Endodermal cell (in vitro differentiated cells): ENCODE data around the gene UNC13B. TPM values are rescaled to one million over a fixed set of nuclear protein-coding genes. Genes with fewer than 3 reads are reported as not detected.

Experiments
- DNase-seq: peaks from one replicate; pipeline ENCODE4 v3.0.0-alpha.2; 2017
- H3K27ac ChIP-seq: 2 replicates; pipeline ENCODE4 v1.5.1; 2013; ENCODE audit warnings: mild to moderate bottlenecking, low read depth, low read length, moderate library complexity
- H3K27me3 ChIP-seq: 2 replicates; pipeline ENCODE4 v1.6.1; 2013; ENCODE audit warnings: mild to moderate bottlenecking, low read length, moderate library complexity; ENCODE audit not compliant: insufficient read depth, control insufficient read depth, poor library complexity, severe bottlenecking
- H3K36me3 ChIP-seq: 2 replicates; pipeline ENCODE4 v1.7.0; 2013; ENCODE audit warnings: mild to moderate bottlenecking, low read length, moderate library complexity; ENCODE audit not compliant: control insufficient read depth, insufficient read depth
- H3K4me1 ChIP-seq: one replicate; pipeline ENCODE4 v1.7.0; 2013; ENCODE audit warnings: low read length; ENCODE audit not compliant: control insufficient read depth, insufficient read depth
- H3K4me3 ChIP-seq: 2 replicates; pipeline ENCODE4 v1.5.1; 2013; ENCODE audit warnings: mild to moderate bottlenecking, low read length, moderate library complexity
- H3K9ac ChIP-seq: 2 replicates; pipeline ENCODE4 v1.6.1; 2013; ENCODE audit warnings: mild to moderate bottlenecking, low read length, moderate library complexity; ENCODE audit not compliant: poor library complexity, severe bottlenecking; ENCODE audit errors: extremely low read depth
- H3K9me3 ChIP-seq: 2 replicates; pipeline ENCODE4 v1.6.1; 2013; ENCODE audit warnings: mild to moderate bottlenecking, low read length, moderate library complexity; ENCODE audit not compliant: control insufficient read depth
- H3K27ac Mint-ChIP-seq: 2 replicates; pipeline ENCODE4 v1.8.0; 2020; ENCODE audit warnings: mixed read lengths
- H3K27me3 Mint-ChIP-seq: 2 replicates; pipeline ENCODE4 v1.8.0; 2021; ENCODE audit warnings: mild to moderate bottlenecking, mixed read lengths; ENCODE audit not compliant: insufficient read depth
- H3K36me3 Mint-ChIP-seq: 2 replicates; pipeline ENCODE4 v1.8.0; 2020; ENCODE audit warnings: low read depth, mixed read lengths
- H3K4me1 Mint-ChIP-seq: 2 replicates; pipeline ENCODE4 v1.8.0; 2020; ENCODE audit warnings: mixed read lengths
- H3K4me3 Mint-ChIP-seq: 2 replicates; pipeline ENCODE4 v1.8.0; 2020; ENCODE audit warnings: mild to moderate bottlenecking, moderate library complexity, mixed read lengths
- H3K9me3 Mint-ChIP-seq: 2 replicates; pipeline ENCODE4 v1.8.0; 2020; ENCODE audit warnings: mild to moderate bottlenecking, mixed read lengths
- WGBS, 2 experiments: methylation state at CpG; one replicate each; pipeline versions ENCODE4 v1.1.5 to v1.1.7; 2013; ENCODE audit warnings: missing lambda C conversion rate in 2 of 2, mixed read lengths in 1 of 2; ENCODE audit not compliant: insufficient coverage in 1 of 2, insufficient read length in 1 of 2; 5-methylcytosine and 5-hydroxymethylcytosine counted together
- total RNA-seq, 2 donors: library from RNA; stranded (reverse); fragmentation: NEBNext Ultra II Directional in 1 of 2; extraction: Animal tissue kit (Norgen Biotek cat#: 25700) in 1 of 2; gene quantifications; 2 replicates in 1 of 2; 3 replicates in 1 of 2; pipeline ENCODE4 v1.2.1, GENCODE V29; 2021
- TF ChIP-seq, protein P1 (sequence below): fragments of 200-600 bp; sonication (generic); conservative IDR thresholded peaks from 2 replicates; pipeline ENCODE4 v1.5.0; 2021; ENCODE audit warnings: antibody characterized with exemption, mild to moderate bottlenecking

UNC13B gene
- total RNA-seq, 2 donors from 2014 or later = 53.9 to 57.2 TPM

DNA sequence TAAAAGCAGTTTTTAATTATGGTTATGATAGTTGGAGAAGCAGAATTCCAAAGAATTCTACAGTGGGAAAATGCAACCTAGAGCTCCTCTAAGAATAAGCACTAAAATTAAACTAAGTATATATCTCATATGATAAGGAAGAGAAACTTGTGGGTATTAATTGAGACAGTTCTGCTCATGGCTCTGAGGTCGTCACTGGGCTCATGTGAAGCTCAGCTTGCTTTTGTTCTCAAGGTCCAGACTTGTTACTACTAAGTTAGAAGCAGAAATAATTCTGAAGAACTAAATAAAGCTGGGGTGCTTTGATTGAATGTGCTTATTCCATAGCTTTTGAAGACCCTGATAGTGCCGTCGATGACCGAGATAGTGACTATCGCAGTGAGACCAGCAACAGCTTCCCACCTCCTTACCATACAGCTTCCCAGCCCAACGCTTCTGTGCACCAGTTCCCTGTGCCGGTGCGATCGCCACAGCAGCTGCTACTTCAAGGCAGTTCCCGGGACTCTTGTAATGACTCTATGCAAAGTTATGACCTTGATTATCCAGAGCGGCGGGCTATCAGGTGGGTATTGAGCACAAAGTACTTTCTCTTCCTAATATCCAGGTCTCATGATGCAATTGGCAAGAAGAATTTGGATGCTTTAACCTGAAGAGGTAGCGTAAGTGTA is 133.7 kb downstream of the UNC13B start:
- Histone ChIP-seq H3K36me3 (peaks cover 17% of the 10 kb centered on the region), H3K4me3 (no peak overlapping the region), H3K9ac (no peak overlapping the region), H3K9me3 (no peaks in the 10 kb centered on the region), H3K27me3 (no peaks in the 10 kb centered on the region), H3K4me1 (peaks cover 3% of the 10 kb centered on the region), H3K27ac (no peak overlapping the region)
- Mint-ChIP-seq H3K9me3 (no peaks in the 10 kb centered on the region), H3K27ac (no peak overlapping the region), H3K36me3 (peaks cover 22% of the 10 kb centered on the region), H3K4me1 (peaks cover 16% of the 10 kb centered on the region), H3K27me3 (no peaks in the 10 kb centered on the region), H3K4me3 (no peak overlapping the region)
- DNase-seq = no peak
- TF ChIP-seq, protein P1, sequence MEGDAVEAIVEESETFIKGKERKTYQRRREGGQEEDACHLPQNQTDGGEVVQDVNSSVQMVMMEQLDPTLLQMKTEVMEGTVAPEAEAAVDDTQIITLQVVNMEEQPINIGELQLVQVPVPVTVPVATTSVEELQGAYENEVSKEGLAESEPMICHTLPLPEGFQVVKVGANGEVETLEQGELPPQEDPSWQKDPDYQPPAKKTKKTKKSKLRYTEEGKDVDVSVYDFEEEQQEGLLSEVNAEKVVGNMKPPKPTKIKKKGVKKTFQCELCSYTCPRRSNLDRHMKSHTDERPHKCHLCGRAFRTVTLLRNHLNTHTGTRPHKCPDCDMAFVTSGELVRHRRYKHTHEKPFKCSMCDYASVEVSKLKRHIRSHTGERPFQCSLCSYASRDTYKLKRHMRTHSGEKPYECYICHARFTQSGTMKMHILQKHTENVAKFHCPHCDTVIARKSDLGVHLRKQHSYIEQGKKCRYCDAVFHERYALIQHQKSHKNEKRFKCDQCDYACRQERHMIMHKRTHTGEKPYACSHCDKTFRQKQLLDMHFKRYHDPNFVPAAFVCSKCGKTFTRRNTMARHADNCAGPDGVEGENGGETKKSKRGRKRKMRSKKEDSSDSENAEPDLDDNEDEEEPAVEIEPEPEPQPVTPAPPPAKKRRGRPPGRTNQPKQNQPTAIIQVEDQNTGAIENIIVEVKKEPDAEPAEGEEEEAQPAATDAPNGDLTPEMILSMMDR = no peak
- 96% methylated on average over 11 to 13 of the region's 13 CpGs for WGBS, 2 experiments

GRCh38 chr9:35303567-35303966 is 141.8 kb downstream of the UNC13B start:
- 96 to 100% methylated on average over 1 of the region's 1 CpG for WGBS, 2 experiments
- Mint-ChIP-seq H3K9me3 (no peaks in the 10 kb centered on the region), H3K4me3 (no peak overlapping the region), H3K27ac (no peak overlapping the region), H3K36me3 (peaks cover 9% of the 10 kb centered on the region), H3K27me3 (no peaks in the 10 kb centered on the region), H3K4me1 (no peaks in the 10 kb centered on the region)
- peaks cover 7% of the 10 kb centered on the region for H3K36me3 ChIP-seq
- no peak overlapping the region for H3K9ac ChIP-seq
- H3K4me1 ChIP-seq = peaks cover 6% of the 10 kb centered on the region
- H3K4me3 ChIP-seq = no peak overlapping the region
- H3K9me3 ChIP-seq = no peaks in the 10 kb centered on the region
- no peaks in the 10 kb centered on the region for H3K27me3 ChIP-seq
- no peak for DNase-seq
- no peak overlapping the region for H3K27ac ChIP-seq
- TF ChIP-seq, protein P1 = no peak

DNA sequence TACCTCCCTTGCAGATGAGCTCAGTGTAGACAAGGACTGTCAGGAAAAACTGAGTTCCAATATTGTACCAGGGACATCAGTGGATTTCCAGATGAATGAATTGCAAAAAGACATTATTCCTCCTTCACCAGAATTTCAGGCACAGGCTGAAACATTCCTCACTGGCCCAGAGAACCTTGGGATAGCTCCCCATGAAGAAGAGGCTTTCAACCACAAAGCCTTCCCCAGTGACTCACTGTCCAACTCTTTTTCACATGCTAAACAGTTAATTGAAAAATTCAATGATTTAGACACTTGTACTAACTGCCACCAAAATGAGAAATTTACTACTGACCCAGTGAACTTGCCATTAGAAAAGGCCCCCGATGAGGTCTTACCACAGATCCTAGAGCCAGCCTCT is 144.5 kb downstream of the UNC13B start:
- Histone ChIP-seq H3K9ac (no peak overlapping the region), H3K27me3 (no peaks in the 10 kb centered on the region), H3K36me3 (peaks cover 9% of the 10 kb centered on the region), H3K9me3 (no peaks in the 10 kb centered on the region), H3K4me3 (no peak overlapping the region), H3K27ac (no peak overlapping the region), H3K4me1 (peaks cover 6% of the 10 kb centered on the region)
- TF ChIP-seq, protein P1 = no peak
- Mint-ChIP-seq H3K9me3 (no peaks in the 10 kb centered on the region), H3K27me3 (no peaks in the 10 kb centered on the region), H3K4me3 (no peak overlapping the region), H3K27ac (no peak overlapping the region), H3K36me3 (peaks cover 11% of the 10 kb centered on the region), H3K4me1 (no peaks in the 10 kb centered on the region)
- WGBS, 2 experiments = 83 to 100% methylated on average over 1 of the region's 1 CpG
- no peak for DNase-seq
